AG09309 (cell line): Measurements from ENCODE around the gene SUGCT.
"Not testable (repeated sequence)": the region's sequence is repeated elsewhere in the genome, so short reads cannot be mapped to it uniquely, and the experiment has no call there.

Experiments used
- DNase-seq: peaks from one replicate; pipeline ENCODE4 v3.0.0-alpha.2; 2010; ENCODE audit warnings: low read depth
- H3K4me3 ChIP-seq: 2 replicates; pipeline ENCODE4 v1.5.1; 2011; ENCODE audit warnings: mild to moderate bottlenecking, low read depth, low read length, moderate library complexity; ENCODE audit not compliant: control insufficient read depth
- CTCF ChIP-seq: IDR thresholded peaks from 2 replicates; pipeline ENCODE4 v1.5.1; 2011; ENCODE audit warnings: mild to moderate bottlenecking, low read depth, low read length, inconsistent platforms; ENCODE audit not compliant: insufficient read depth, control insufficient read depth; ENCODE audit errors: missing control alignments

The SUGCT gene

GRCh38 chr7:40147371-40148246 is 12.8 kb downstream of the SUGCT start:
- TF ChIP-seq CTCF: no peak
- no peak overlapping the region for H3K4me3 ChIP-seq
- DNase-seq: peak; percentile 38

DNA sequence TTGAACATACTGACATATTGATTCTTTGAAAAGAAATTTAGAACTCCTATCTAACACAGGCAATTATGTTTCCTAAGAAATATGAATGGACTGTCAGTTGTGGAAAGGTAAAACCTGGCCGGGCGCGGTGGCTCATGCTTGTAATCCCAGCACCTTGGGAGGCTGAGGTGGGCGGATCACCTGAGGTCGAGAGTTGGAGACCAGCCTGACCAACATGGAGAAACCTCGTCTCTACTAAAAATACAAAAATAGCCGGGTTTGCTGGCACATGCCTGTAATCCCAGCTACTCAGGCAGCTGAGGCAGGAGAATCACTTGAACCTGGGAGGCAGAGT is 13.4 kb downstream of the SUGCT start:
- H3K4me3 ChIP-seq, DNase-seq: not testable (repeated sequence)

- no peak for TF ChIP-seq CTCF
- no peak for DNase-seq
- H3K4me3 ChIP-seq: no peak overlapping the region
Measured at GRCh38 chr7:40148671-40149070, 13.9 kb downstream of the SUGCT start.

DNA sequence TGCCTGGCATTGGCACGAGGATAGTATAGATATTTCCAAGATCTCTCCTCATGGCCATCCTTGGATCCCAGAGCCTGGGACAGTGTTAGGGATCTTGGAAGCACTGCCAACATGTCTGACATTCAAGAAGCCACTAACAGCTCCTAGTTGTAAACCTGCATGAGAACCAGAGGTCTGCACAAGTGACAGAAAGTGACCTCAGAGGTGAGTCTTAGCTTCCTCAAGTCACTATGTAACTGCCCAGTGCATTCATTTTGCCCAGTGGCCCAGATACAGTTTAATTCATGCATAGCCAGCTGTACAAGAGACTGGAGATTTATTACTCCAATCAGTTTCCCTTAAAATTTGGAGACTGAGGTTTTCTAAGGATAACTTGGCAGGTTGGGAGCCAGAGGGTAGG is 16.7 kb downstream of the SUGCT start:
- no peak for TF ChIP-seq CTCF
- no peak for DNase-seq
- H3K4me3 ChIP-seq: no peak overlapping the region

DNA sequence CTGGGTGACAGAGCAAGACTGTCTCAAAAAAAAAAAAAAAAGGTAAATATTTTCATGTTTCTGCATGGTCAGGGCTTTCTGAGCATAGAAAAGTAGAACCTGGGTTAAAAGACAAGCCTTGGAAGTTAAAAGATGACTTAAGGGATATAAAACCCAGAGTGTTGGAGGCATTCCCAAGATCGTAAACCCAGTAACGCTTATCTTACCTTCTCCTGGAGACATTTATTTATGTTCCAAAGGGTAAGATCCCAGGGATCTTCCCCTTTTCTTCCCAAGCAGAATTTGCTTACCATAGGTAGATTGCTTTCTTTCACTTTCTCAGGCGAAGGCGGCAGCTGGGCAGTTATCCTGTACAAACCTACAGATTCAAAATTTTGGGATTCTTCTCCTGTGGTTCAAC is 22.2 kb downstream of the SUGCT start:
- DNase-seq: no peak
- TF ChIP-seq CTCF: no peak
- no peak overlapping the region for H3K4me3 ChIP-seq

DNA sequence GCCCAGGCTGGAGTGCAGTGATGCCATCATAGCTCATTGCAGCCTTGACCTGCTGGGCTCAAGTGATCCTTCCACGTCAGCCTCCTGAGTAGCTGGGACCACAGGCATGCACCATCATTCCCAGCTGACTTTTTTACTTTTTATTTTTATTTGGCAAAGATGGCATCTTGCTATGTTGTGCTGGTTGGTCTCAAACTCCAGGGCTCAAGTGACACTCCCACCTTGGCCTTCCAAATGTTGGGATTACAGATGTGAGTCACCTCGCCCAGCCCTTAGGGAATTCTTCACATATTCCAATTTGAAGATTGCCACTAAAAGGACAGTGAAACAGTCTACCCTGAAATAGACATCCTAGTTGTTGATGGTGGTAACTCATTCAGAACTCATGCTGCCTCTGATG is 27.7 kb downstream of the SUGCT start:
- TF ChIP-seq CTCF: no peak
- no peak overlapping the region for H3K4me3 ChIP-seq
- DNase-seq: no peak

DNA sequence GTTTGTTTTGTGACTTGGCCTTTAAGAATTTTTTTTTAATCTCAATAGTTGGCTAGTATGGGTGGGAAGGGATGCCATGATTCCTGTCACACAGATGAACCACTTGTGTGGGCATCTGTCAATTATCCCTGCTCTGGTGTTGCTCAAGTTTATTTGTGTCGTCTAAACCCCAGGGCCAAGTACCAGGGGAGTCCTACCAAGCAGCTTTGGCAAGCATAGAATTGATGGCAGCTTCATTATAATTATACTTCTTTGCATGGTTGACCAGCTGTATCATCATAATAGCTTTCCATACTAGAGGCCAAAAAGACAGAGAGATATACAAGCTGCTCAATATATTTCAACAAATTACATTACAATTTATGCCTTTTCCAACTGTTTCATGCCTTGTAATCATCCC is 30.4 kb downstream of the SUGCT start:
- no peak for DNase-seq
- H3K4me3 ChIP-seq: no peak overlapping the region
- TF ChIP-seq CTCF: no peak
